ENCODE measurements around the gene FAM83E.
"Not testable (repeated sequence)": the region's sequence is repeated elsewhere in the genome, so short reads cannot be mapped to it uniquely, and the experiment has no call there.

FAM83E gene

GRCh38 chr19:48639483-48640375 lies 24.9 kb upstream of the FAM83E start:
- peak; percentile 28 for DNase-seq

DNA sequence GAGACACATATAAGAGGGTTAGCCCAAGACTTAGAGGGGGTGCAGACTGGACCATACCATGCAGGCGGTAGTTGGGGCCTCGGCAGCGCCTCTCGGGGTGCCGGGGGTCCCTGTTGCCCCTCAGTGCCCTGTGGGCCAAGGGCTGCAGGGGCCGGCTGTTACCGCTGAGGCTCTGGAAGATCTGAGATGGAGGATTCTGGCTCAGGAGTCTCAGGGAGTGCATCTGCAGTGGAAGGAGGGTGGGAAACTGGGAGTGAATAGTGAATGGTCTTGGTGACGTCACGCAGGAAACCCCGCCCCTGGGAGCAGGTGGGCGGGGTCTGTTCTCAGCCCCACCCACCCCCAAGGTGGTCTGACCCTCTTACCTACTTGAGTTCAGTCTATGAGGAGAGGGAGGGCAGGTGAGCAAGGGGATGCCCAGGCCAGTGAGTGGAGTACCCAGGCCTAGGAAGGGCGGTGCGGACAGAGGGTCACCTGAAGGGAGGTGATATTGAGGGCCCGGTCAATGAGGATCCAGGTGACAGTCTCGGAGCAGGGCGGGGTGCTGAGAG lies 24.0 kb upstream of the FAM83E start:
- DNase-seq = no peak

DNA sequence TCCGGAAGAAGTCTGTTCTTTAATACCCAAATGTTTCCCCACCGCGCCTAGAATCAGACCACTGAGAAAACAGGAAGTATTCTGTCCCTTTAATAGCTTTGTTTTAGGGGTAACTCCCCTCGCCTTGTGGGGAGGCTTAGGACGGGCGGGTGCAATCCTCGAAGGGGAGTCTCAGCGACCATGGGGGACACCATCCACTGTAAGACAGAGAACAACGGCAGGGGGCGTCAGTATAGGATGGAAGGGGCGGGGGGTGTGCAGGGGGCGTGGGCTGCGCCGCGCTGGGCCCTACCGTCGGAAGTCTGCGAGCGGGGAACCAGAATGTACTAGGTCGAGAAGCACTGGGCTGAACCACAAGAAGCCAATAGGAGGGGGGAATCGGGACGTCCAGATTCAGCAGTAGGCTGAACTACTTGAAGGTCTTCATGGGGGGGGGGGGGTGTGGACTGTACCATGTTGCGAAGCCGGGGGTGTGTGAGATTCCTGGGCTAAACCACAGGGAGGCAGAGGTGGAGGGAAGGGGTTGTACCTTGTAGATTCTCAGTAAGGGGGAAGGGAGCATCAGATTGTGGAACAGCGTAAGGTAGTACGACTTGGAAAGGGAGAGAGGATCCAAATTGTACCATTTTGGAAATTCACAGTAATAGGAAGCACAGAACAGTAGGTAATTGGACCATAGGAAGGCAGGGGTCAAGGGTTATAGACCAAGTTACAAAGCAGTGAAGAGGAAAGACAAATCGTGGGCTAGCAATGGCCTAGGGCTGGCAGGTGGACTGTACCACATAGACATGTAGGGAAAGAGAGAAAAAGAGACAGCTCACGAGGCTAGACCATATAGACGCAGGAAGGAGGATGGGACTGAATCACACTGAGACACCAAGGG lies 23.3 kb upstream of the FAM83E start:
- peak; percentile 92 for DNase-seq

- DNase-seq = peak; percentile 99
Observed at GRCh38 chr19:48637449-48637947, 22.6 kb upstream of the FAM83E start.

GRCh38 chr19:48636859-48637448 lies 22.1 kb upstream of the FAM83E start, which contains the start of gene DBP:
Gene DBP (minus strand): TSS chr19:48637379. CDS start chr19:48636994, 385 bp downstream.
- DNase-seq = no peak

GRCh38 chr19:48635966-48636858 lies 21.3 kb upstream of the FAM83E start:
- no peak for DNase-seq

GRCh38 chr19:48635263-48635965 lies 20.5 kb upstream of the FAM83E start:
- peak; percentile 67 for DNase-seq

- DNase-seq = peak; percentile 97
Observed at GRCh38 chr19:48634424-48635262, 19.8 kb upstream of the FAM83E start.

DNA sequence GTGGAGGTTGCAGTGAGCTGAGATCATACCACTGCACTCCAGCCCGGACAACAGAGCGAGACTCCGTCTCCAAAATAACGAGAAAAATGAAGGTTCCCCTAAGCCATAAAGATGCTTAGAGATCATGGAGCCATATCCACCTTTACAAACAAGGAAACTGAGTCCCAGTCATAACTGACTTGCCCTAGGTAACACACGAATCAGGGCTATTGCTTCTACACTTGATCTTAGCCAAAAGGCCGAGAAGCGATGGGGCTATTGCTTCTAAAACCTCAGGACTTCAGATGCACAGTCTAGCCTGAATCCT lies 19.1 kb upstream of the FAM83E start:
- no peak for DNase-seq

- DNase-seq = peak; percentile 40
Observed at GRCh38 chr19:48633148-48634035, 18.5 kb upstream of the FAM83E start.

DNA sequence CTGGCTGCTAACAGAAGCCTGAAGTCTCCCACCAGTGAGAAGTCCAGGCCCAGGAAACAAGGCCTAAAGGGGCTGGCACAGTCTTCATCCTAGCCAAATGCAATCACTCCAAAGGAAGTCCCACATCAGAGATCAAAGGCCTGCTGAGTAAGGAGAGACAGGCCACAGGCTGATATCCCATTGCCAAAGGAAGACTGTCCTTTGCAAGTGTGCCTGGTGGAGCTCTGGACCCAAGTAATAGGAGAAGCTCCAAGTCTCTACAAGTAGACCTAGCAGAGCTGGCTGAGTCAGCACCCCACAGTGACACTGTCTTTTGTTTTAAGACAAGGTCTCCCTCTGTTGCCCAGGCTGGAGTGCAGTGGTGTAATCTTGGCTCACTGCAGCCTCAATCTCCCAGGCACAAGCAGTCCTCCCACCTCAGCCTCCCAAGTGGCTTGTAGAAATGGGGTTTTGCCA lies 17.8 kb upstream of the FAM83E start:
- DNase-seq = peak; percentile 67

DNA sequence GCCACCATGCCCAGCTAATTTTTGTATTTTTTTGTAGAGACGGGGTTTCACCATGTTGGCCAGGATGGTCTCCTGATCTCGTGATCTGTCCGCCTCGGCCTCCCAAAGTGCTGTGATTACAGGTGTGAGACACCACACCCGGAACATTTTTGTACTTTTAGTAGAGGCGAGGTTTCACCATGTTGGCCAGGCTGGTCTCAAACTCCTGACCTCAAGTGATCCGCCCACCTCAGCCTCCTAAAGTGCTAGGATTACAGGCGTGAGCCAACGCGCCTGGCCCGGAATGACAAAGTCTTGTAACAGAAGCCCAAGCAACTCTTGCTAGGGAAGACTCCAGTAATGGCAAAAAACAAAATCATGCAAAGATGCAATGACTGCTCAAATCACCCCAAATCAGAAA lies 17.4 kb upstream of the FAM83E start:
- DNase-seq = not testable (repeated sequence)

DNA sequence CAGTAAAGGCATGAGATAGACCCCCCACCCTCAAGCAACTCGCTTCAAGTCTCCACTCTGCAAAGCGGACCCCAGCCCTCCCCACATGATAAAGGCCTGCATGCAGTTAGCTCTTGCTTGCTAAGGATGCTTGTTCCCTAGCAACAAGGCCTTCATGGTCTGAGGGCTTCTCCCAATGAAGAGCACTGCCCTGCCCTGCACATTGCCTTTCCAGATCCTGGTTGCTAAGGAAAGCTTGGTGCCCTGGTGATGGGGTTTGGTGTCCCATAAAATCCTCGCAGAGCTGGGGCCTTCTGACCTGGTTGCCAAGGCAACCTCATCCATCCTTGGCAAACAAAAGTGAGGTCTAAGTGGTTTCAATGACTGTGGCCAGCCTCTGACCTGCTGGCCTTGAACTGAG lies 16.3 kb upstream of the FAM83E start:
- DNase-seq = no peak

DNA sequence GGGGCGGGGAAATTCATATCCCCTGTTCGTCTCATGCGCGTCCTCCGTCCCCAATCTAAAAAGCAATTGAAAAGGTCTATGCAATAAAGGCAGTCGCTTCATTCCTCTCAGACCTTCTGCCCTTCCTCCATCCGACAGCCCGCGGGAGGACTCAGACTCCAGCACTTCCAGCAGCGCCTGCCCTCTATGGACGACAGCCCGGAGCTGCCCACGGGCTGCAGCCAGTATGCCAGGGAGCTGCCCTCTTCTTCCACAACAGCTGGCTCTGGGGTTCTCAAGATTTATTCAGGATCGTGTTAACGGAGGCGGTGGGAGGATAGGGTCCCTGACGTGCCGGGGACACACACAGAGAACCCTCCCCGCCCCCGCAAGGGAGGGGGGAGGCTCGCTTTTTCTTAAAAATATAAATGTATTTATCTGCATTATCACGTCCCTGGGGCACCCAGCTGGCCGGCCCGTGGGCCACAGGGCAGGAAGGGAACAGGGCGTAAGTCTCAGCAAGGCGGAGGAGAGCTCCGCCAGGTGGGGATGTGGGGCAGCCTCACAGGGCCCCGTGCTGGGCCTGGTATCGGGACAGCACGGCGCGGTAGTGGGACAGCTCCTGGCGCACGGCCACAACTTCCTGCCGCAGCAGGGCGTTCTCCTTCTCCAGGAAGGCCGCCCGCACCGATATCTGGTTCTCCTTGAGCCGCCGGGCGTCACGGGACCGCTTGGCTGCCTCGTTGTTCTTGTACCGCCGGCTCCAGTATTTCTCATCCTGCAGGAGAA lies 15.6 kb upstream of the FAM83E start:
- DNase-seq = peak; percentile 93

DNA sequence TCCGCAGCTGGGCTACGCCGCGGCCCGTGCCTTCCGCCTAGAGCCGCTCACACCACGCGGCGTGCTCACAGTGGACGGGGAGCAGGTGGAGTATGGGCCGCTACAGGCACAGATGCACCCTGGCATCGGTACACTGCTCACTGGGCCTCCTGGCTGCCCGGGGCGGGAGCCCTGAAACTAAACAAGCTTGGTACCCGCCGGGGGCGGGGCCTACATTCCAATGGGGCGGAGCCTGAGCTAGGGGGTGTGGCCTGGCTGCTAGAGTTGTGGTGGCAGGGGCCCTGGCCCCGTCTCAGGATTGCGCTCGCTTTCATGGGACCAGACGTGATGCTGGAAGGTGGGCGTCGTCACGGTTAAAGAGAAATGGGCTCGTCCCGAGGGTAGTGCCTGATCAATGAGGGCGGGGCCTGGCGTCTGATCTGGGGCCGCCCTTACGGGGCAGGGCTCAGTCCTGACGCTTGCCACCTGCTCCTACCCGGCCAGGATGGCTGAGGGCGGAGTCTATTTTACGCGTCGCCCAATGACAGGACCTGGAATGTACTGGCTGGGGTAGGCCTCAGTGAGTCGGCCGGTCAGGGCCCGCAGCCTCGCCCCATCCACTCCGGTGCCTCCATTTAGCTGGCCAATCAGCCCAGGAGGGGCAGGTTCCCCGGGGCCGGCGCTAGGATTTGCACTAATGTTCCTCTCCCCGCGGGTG lies 14.9 kb upstream of the FAM83E start:
- DNase-seq = peak; percentile 54

DNA sequence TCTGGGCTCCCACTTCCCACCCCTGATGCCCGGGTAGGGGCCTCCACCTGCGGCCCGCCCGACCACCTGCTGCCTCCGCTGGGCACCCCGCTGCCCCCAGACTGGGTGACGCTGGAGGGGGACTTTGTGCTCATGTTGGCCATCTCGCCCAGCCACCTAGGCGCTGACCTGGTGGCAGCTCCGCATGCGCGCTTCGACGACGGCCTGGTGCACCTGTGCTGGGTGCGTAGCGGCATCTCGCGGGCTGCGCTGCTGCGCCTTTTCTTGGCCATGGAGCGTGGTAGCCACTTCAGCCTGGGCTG lies 14.4 kb upstream of the FAM83E start:
- no peak for DNase-seq

DNA sequence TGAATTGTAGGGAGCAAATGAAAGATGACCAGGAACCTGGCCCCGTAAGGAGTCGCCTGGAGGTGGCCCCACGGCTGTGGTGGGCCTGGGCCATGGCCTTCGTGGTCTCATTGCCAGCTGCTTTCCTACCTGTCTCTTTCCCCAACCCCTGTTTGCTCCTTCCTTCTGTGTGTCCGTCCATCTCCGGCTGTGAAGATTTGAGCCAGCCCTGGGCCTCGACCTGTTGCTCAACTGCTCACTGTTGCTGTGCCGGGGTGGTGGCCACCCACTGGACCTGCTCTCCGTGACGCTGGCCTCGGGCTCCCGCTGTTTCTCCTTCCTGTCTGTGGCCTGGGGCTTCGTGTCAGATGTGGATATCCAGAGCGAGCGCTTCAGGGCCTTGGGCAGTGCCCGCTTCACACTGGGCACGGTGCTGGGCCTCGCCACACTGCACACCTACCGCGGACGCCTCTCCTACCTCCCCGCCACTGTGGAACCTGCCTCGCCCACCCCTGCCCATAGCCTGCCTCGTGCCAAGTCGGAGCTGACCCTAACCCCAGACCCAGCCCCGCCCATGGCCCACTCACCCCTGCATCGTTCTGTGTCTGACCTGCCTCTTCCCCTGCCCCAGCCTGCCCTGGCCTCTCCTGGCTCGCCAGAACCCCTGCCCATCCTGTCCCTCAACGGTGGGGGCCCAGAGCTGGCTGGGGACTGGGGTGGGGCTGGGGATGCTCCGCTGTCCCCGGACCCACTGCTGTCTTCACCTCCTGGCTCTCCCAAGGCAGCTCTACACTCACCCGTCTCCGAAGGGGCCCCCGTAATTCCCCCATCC lies 13.8 kb upstream of the FAM83E start:
- DNase-seq = no peak
